ENCODE measurements around the gene TPX2.
"Not testable (repeated sequence)": the region's sequence is repeated elsewhere in the genome, so short reads cannot be mapped to it uniquely, and the experiment has no call there.

TPX2 gene

GRCh38 chr20:31808481-31808880 is 69.4 kb downstream of the TPX2 start:
- no peaks in the 10 kb centered on the region for H3K27me3 ChIP-seq (ENCODE audit: insufficient read depth, low read length, poor library complexity)
- H2BK15ac ChIP-seq (replicated peaks; ENCODE audit: low read depth), result no peak overlapping the region
- no peaks in the 10 kb centered on the region for H3K79me2 ChIP-seq (ENCODE audit: control insufficient read depth, insufficient read depth, low read length)
- no peak overlapping the region for H3K4ac ChIP-seq (ENCODE audit: low read depth, low read length)
- no peak overlapping the region for H3K18ac ChIP-seq (ENCODE audit: low read length)
- peaks cover 3% of the 10 kb centered on the region for H3K36me3 ChIP-seq (ENCODE audit: control insufficient read depth, insufficient read depth, low read length)
- H3K23ac ChIP-seq (ENCODE audit: low read length), result no peak overlapping the region
- H3K4me3 ChIP-seq (ENCODE audit: low read length), result no peak overlapping the region
- no peaks in the 10 kb centered on the region for H3K4me1 ChIP-seq (ENCODE audit: control insufficient read depth, low read depth, low read length)
- no peaks in the 10 kb centered on the region for H3K79me1 ChIP-seq (ENCODE audit: low read length)
- no peak overlapping the region for H2BK120ac ChIP-seq (ENCODE audit: low read depth, low read length)
- no peak for DNase-seq
- no peak overlapping the region for H2AK5ac ChIP-seq (ENCODE audit: low read length)
- no CpG with 5 or more reads among the region's 3 CpGs for WGBS (ENCODE audit: extremely low coverage, insufficient coverage, low lambda C conversion rate)
- H3K27ac ChIP-seq (ENCODE audit: low read depth, low read length), result no peak overlapping the region
- no peak overlapping the region for H3K56ac ChIP-seq (ENCODE audit: low read length)
- H3K4me2 ChIP-seq (ENCODE audit: low read length), result no peak overlapping the region
- no peak overlapping the region for H3K9ac ChIP-seq (ENCODE audit: low read length)
- H2BK5ac ChIP-seq (ENCODE audit: low read length), result no peak overlapping the region
- H4K5ac ChIP-seq (ENCODE audit: low read length), result no peak overlapping the region
- no peak overlapping the region for H4K8ac ChIP-seq (ENCODE audit: low read depth, low read length)

- H3K4me3 ChIP-seq (ENCODE audit: low read length), result no peak overlapping the region
- no peak for DNase-seq
- no peak overlapping the region for H3K9ac ChIP-seq (ENCODE audit: low read length)
- H3K23ac ChIP-seq (ENCODE audit: low read length), result no peak overlapping the region
- H2BK15ac ChIP-seq (replicated peaks; ENCODE audit: low read depth), result no peak overlapping the region
- H3K18ac ChIP-seq (ENCODE audit: low read length), result no peak overlapping the region
- H4K8ac ChIP-seq (ENCODE audit: low read depth, low read length), result no peak overlapping the region
- H3K79me1 ChIP-seq (ENCODE audit: low read length), result no peaks in the 10 kb centered on the region
- H3K27ac ChIP-seq (ENCODE audit: low read depth, low read length), result no peak overlapping the region
- no CpG with 5 or more reads among the region's 3 CpGs for WGBS (ENCODE audit: extremely low coverage, insufficient coverage, low lambda C conversion rate)
- no peak overlapping the region for H2BK120ac ChIP-seq (ENCODE audit: low read depth, low read length)
- H3K56ac ChIP-seq (ENCODE audit: low read length), result no peak overlapping the region
- peaks cover 3% of the 10 kb centered on the region for H3K36me3 ChIP-seq (ENCODE audit: control insufficient read depth, insufficient read depth, low read length)
- no peak overlapping the region for H4K5ac ChIP-seq (ENCODE audit: low read length)
- no peak overlapping the region for H3K4me2 ChIP-seq (ENCODE audit: low read length)
- H3K4me1 ChIP-seq (ENCODE audit: control insufficient read depth, low read depth, low read length), result no peaks in the 10 kb centered on the region
- no peak overlapping the region for H2AK5ac ChIP-seq (ENCODE audit: low read length)
- H3K79me2 ChIP-seq (ENCODE audit: control insufficient read depth, insufficient read depth, low read length), result no peaks in the 10 kb centered on the region
- no peaks in the 10 kb centered on the region for H3K27me3 ChIP-seq (ENCODE audit: insufficient read depth, low read length, poor library complexity)
- no peak overlapping the region for H2BK5ac ChIP-seq (ENCODE audit: low read length)
- no peak overlapping the region for H3K4ac ChIP-seq (ENCODE audit: low read depth, low read length)
Observed at GRCh38 chr20:31809661-31810060, 70.6 kb downstream of the TPX2 start.

- no peak overlapping the region for H3K27ac ChIP-seq (ENCODE audit: low read depth, low read length)
- no peak overlapping the region for H3K4me2 ChIP-seq (ENCODE audit: low read length)
- H3K79me2 ChIP-seq (ENCODE audit: control insufficient read depth, insufficient read depth, low read length), result no peaks in the 10 kb centered on the region
- no peak overlapping the region for H4K5ac ChIP-seq (ENCODE audit: low read length)
- H3K4ac ChIP-seq (ENCODE audit: low read depth, low read length), result no peak overlapping the region
- no peaks in the 10 kb centered on the region for H3K4me1 ChIP-seq (ENCODE audit: control insufficient read depth, low read depth, low read length)
- H2BK5ac ChIP-seq (ENCODE audit: low read length), result no peak overlapping the region
- H3K36me3 ChIP-seq (ENCODE audit: control insufficient read depth, insufficient read depth, low read length), result peaks cover 1% of the 10 kb centered on the region
- DNase-seq, result no peak
- no peak overlapping the region for H2AK5ac ChIP-seq (ENCODE audit: low read length)
- no peak overlapping the region for H3K4me3 ChIP-seq (ENCODE audit: low read length)
- no peaks in the 10 kb centered on the region for H3K27me3 ChIP-seq (ENCODE audit: insufficient read depth, low read length, poor library complexity)
- H2BK15ac ChIP-seq (replicated peaks; ENCODE audit: low read depth), result no peak overlapping the region
- H3K9ac ChIP-seq (ENCODE audit: low read length), result no peak overlapping the region
- H3K18ac ChIP-seq (ENCODE audit: low read length), result no peak overlapping the region
- no peak overlapping the region for H3K23ac ChIP-seq (ENCODE audit: low read length)
- H3K79me1 ChIP-seq (ENCODE audit: low read length), result no peaks in the 10 kb centered on the region
- WGBS (ENCODE audit: extremely low coverage, insufficient coverage, low lambda C conversion rate), result no CpG with 5 or more reads among the region's 4 CpGs
- H3K56ac ChIP-seq (ENCODE audit: low read length), result no peak overlapping the region
- no peak overlapping the region for H4K8ac ChIP-seq (ENCODE audit: low read depth, low read length)
- no peak overlapping the region for H2BK120ac ChIP-seq (ENCODE audit: low read depth, low read length)
Observed at GRCh38 chr20:31811198-31811597, 72.1 kb downstream of the TPX2 start.

GRCh38 chr20:31811796-31812728 is 73.0 kb downstream of the TPX2 start:
- H3K79me1 ChIP-seq (ENCODE audit: low read length), result no peaks in the 10 kb centered on the region
- H3K27ac ChIP-seq (ENCODE audit: low read depth, low read length), result no peak overlapping the region
- no peak overlapping the region for H4K5ac ChIP-seq (ENCODE audit: low read length)
- H3K4me2 ChIP-seq (ENCODE audit: low read length), result no peak overlapping the region
- H3K18ac ChIP-seq (ENCODE audit: low read length), result no peak overlapping the region
- H2BK5ac ChIP-seq (ENCODE audit: low read length), result no peak overlapping the region
- no peak overlapping the region for H3K4ac ChIP-seq (ENCODE audit: low read depth, low read length)
- no peak overlapping the region for H4K8ac ChIP-seq (ENCODE audit: low read depth, low read length)
- no peak overlapping the region for H2AK5ac ChIP-seq (ENCODE audit: low read length)
- no peak overlapping the region for H3K9ac ChIP-seq (ENCODE audit: low read length)
- no peak overlapping the region for H2BK15ac ChIP-seq (replicated peaks; ENCODE audit: low read depth)
- H3K79me2 ChIP-seq (ENCODE audit: control insufficient read depth, insufficient read depth, low read length), result no peaks in the 10 kb centered on the region
- no peaks in the 10 kb centered on the region for H3K36me3 ChIP-seq (ENCODE audit: control insufficient read depth, insufficient read depth, low read length)
- H3K4me1 ChIP-seq (ENCODE audit: control insufficient read depth, low read depth, low read length), result no peaks in the 10 kb centered on the region
- no peak overlapping the region for H2BK120ac ChIP-seq (ENCODE audit: low read depth, low read length)
- H3K4me3 ChIP-seq (ENCODE audit: low read length), result no peak overlapping the region
- H3K56ac ChIP-seq (ENCODE audit: low read length), result no peak overlapping the region
- no peaks in the 10 kb centered on the region for H3K27me3 ChIP-seq (ENCODE audit: insufficient read depth, low read length, poor library complexity)
- WGBS (ENCODE audit: extremely low coverage, insufficient coverage, low lambda C conversion rate), result no CpG with 5 or more reads among the region's 15 CpGs
- no peak overlapping the region for H3K23ac ChIP-seq (ENCODE audit: low read length)
- DNase-seq, result no peak

GRCh38 chr20:31813611-31814010 is 74.5 kb downstream of the TPX2 start:
- Histone ChIP-seq H3K9ac (ENCODE audit: low read length) (no peak overlapping the region), H3K36me3 (ENCODE audit: control insufficient read depth, insufficient read depth, low read length) (no peaks in the 10 kb centered on the region), H3K56ac (ENCODE audit: low read length) (no peak overlapping the region), H4K8ac (ENCODE audit: low read depth, low read length) (no peak overlapping the region), H3K27me3 (ENCODE audit: insufficient read depth, low read length, poor library complexity) (no peaks in the 10 kb centered on the region), H3K4me1 (ENCODE audit: control insufficient read depth, low read depth, low read length) (no peaks in the 10 kb centered on the region), H3K23ac (ENCODE audit: low read length) (no peak overlapping the region), H2AK5ac (ENCODE audit: low read length) (no peak overlapping the region), H2BK15ac (replicated peaks; ENCODE audit: low read depth) (no peak overlapping the region), H3K18ac (ENCODE audit: low read length) (no peak overlapping the region), H3K4me2 (ENCODE audit: low read length) (no peak overlapping the region), H3K79me2 (ENCODE audit: control insufficient read depth, insufficient read depth, low read length) (no peaks in the 10 kb centered on the region), H3K79me1 (ENCODE audit: low read length) (no peaks in the 10 kb centered on the region), H3K27ac (ENCODE audit: low read depth, low read length) (no peak overlapping the region), H2BK120ac (ENCODE audit: low read depth, low read length) (no peak overlapping the region), H3K4ac (ENCODE audit: low read depth, low read length) (no peak overlapping the region), H4K5ac (ENCODE audit: low read length) (no peak overlapping the region), H2BK5ac (ENCODE audit: low read length) (no peak overlapping the region), H3K4me3 (ENCODE audit: low read length) (no peak overlapping the region)
- no peak for DNase-seq

- not testable (repeated sequence) for H3K4me1 ChIP-seq (ENCODE audit: control insufficient read depth, low read depth, low read length); H2AK5ac ChIP-seq (ENCODE audit: low read length); H3K27ac ChIP-seq (ENCODE audit: low read depth, low read length); H3K56ac ChIP-seq (ENCODE audit: low read length); H3K23ac ChIP-seq (ENCODE audit: low read length); H2BK5ac ChIP-seq (ENCODE audit: low read length); H4K5ac ChIP-seq (ENCODE audit: low read length); H3K4ac ChIP-seq (ENCODE audit: low read depth, low read length); H3K79me1 ChIP-seq (ENCODE audit: low read length); H3K27me3 ChIP-seq (ENCODE audit: insufficient read depth, low read length, poor library complexity); DNase-seq; H3K18ac ChIP-seq (ENCODE audit: low read length); H2BK15ac ChIP-seq (replicated peaks; ENCODE audit: low read depth); H3K79me2 ChIP-seq (ENCODE audit: control insufficient read depth, insufficient read depth, low read length); H3K4me3 ChIP-seq (ENCODE audit: low read length); H4K8ac ChIP-seq (ENCODE audit: low read depth, low read length); H3K36me3 ChIP-seq (ENCODE audit: control insufficient read depth, insufficient read depth, low read length); H2BK120ac ChIP-seq (ENCODE audit: low read depth, low read length); H3K4me2 ChIP-seq (ENCODE audit: low read length); H3K9ac ChIP-seq (ENCODE audit: low read length)
- no CpG with 5 or more reads among the region's 7 CpGs for WGBS (ENCODE audit: extremely low coverage, insufficient coverage, low lambda C conversion rate)
Observed at GRCh38 chr20:31814142-31814541, 75.1 kb downstream of the TPX2 start.

All from mesendoderm (in vitro differentiated cells).